SK-N-SH treated with all-trans-retinoic acid at 6 μM for 48 hours (cell line): ENCODE results near the gene PPIC.
"Not testable (repeated sequence)": the region's sequence is repeated elsewhere in the genome, so short reads cannot be mapped to it uniquely, and the experiment has no call there.

Source experiments
- ATAC-seq: fragments of 200-7000 bp; cut with Tn5 transposase; 3 replicates; pipeline ENCODE4 v1.9.1; 2020; ENCODE audit warnings: mild to moderate bottlenecking, moderate library complexity
- SNAI2 ChIP-seq: fragments of 250-450 bp; sonication (Bioruptor Pico); IDR thresholded peaks from 2 replicates; pipeline ENCODE4 v1.5.0; 2020; ENCODE audit warnings: mild to moderate bottlenecking, moderate library complexity
- TSHZ2 ChIP-seq: fragments of 250-450 bp; sonication (Bioruptor Pico); IDR thresholded peaks from 2 replicates; pipeline ENCODE4 v1.5.0; 2020; ENCODE audit warnings: mild to moderate bottlenecking, moderate library complexity
- ZC3H10 ChIP-seq: fragments of 250-450 bp; sonication (Bioruptor Pico); IDR thresholded peaks from 2 replicates; pipeline ENCODE4 v1.5.1; 2021; ENCODE audit warnings: mild to moderate bottlenecking, moderate library complexity
- ZFP30 ChIP-seq: fragments of 450-650 bp; formaldehyde crosslinking; IDR thresholded peaks from 2 replicates; pipeline ENCODE4 v1.5.0; 2022; ENCODE audit warnings: mild to moderate bottlenecking, moderate library complexity
- ZNF565 ChIP-seq: fragments of 450-650 bp; formaldehyde crosslinking; conservative IDR thresholded peaks from 2 replicates; pipeline ENCODE4 v1.5.0; 2020; ENCODE audit warnings: low read depth, mild to moderate bottlenecking, moderate library complexity
- ZNF8 ChIP-seq: fragments of 450-650 bp; formaldehyde crosslinking; IDR thresholded peaks from 2 replicates; pipeline ENCODE4 v1.5.0; 2020; ENCODE audit warnings: mild to moderate bottlenecking, moderate library complexity

Gene PPIC

GRCh38 chr5:122977319-122977718 lies 59.2 kb downstream of the PPIC start:
- TF ChIP-seq TSHZ2 (CRISPR knock-in tag) (no peak), ZC3H10 (CRISPR knock-in tag) (no peak), ZNF8 (CRISPR knock-in tag) (no peak), SNAI2 (no peak), ZFP30 (CRISPR knock-in tag) (no peak), ZNF565 (CRISPR knock-in tag) (no peak)
- ATAC-seq = no peak

GRCh38 chr5:122974251-122974650 lies 62.3 kb downstream of the PPIC start:
- ATAC-seq = not testable (repeated sequence)

GRCh38 chr5:122973759-122974158 lies 62.8 kb downstream of the PPIC start:
- not testable (repeated sequence) for ATAC-seq
